K562 (cell line): ENCODE measurements around the gene EPS8. TPM values are rescaled to one million over a fixed set of nuclear protein-coding genes. Genes with fewer than 3 reads are reported as not detected.

Source experiments
- ATAC-seq: fragments of 200-7000 bp; cut with Tn5 transposase; 3 replicates; pipeline ENCODE4 v1.9.1; 2020; ENCODE audit warnings: moderate library complexity
- BruUV-seq: library from RNA; stranded (reverse); fragments of 400-500 nt; replicated peaks from 2 replicates; lab custom pipeline; 2021; lab: Mats Ljungman, UMichigan
- CTCF ChIA-PET: fragments of 300-600 bp; formaldehyde crosslinking; extraction: SDS; loops from one replicate; lab custom pipeline; 2021; ENCODE audit warnings: low intra/inter-chr PET ratio; lab: Yijun Ruan, JAX
- POLR2A ChIA-PET: fragments of 300-600, 350-650 bp; sonication (Branson Sonifier 250); formaldehyde crosslinking; extraction: SDS; loops from one replicate; lab custom pipeline; 2021; ENCODE audit warnings: antibody characterized with exemption, inconsistent platforms; lab: Yijun Ruan, JAX
- DNase-seq, 4 experiments: peaks; one replicate each; pipeline versions ENCODE4 v3.0.0 to v3.0.0-alpha.2; 2011 to 2018; ENCODE audit warnings: low spot score in 3 of 4, mixed read lengths in 3 of 4; ENCODE audit errors: extremely low read depth in 1 of 4
- FAIRE-seq: peaks from 2 replicates; lab custom pipeline; 2011; peaks lifted over from hg19 to GRCh38; lab: Jason Lieb, UNC
- H2AFZ ChIP-seq: 2 replicates; pipeline ENCODE4 v1.6.0; 2011; ENCODE audit warnings: low read depth, low read length, control low read depth, inconsistent platforms
- H3K27ac ChIP-seq: fragments of 200-600 bp; 3 replicates; pipeline ENCODE4 v1.8.0; 2011; ENCODE audit warnings: low read depth, mild to moderate bottlenecking, control low read depth, inconsistent platforms, low read length, moderate library complexity, mixed read lengths; ENCODE audit errors: extremely low read depth
- H3K27me3 ChIP-seq, 2 experiments: fragments of 300-600 bp in 1 of 2; 2 replicates in 1 of 2; 3 replicates in 1 of 2; pipeline versions ENCODE4 v1.6.0 to v1.8.0; 2011; ENCODE audit warnings: inconsistent platforms in 2 of 2, low read length in 2 of 2, mild to moderate bottlenecking in 1 of 2, mixed read lengths in 1 of 2, moderate library complexity in 1 of 2; ENCODE audit not compliant: control insufficient read depth in 2 of 2, insufficient read depth in 2 of 2
- H3K36me3 ChIP-seq: fragments of 300-600 bp; 3 replicates; pipeline ENCODE4 v1.8.0; 2011; ENCODE audit warnings: mild to moderate bottlenecking, low read length, inconsistent platforms; ENCODE audit not compliant: control insufficient read depth, insufficient read depth
- H3K4me1 ChIP-seq, 2 experiments: fragments of 200-600 bp in 1 of 2; replicated peaks in 1 of 2; 2 replicates in 1 of 2; 3 replicates in 1 of 2; pipeline versions ENCODE4 v1.5.1 to v1.8.0; 2011; ENCODE audit warnings: inconsistent platforms in 2 of 2, low read length in 2 of 2, mild to moderate bottlenecking in 1 of 2, mixed read lengths in 1 of 2, moderate library complexity in 1 of 2; ENCODE audit not compliant: control insufficient read depth in 2 of 2, insufficient read depth in 2 of 2
- H3K4me2 ChIP-seq: 2 replicates; pipeline ENCODE4 v1.6.1; 2011; ENCODE audit warnings: low read length, control low read depth, inconsistent platforms, mixed read lengths; ENCODE audit not compliant: insufficient read depth
- H3K4me3 ChIP-seq: fragments of 200-600 bp; sonication (generic), shearing (Covaris generic); 2 replicates; pipeline ENCODE4 v1.5.1; 2016; ENCODE audit warnings: control low read depth, inconsistent platforms
- H3K79me2 ChIP-seq: fragments of 200-600 bp; 3 replicates; pipeline ENCODE4 v1.8.0; 2011; ENCODE audit warnings: low read length, inconsistent platforms; ENCODE audit not compliant: control insufficient read depth, insufficient read depth
- H3K9ac ChIP-seq, 2 experiments: 2 replicates each; pipeline versions ENCODE4 v1.6.0 to v1.6.1; 2011; ENCODE audit warnings: low read depth in 2 of 2, low read length in 2 of 2, control low read depth in 1 of 2, inconsistent platforms in 1 of 2, mild to moderate bottlenecking in 1 of 2, mixed read lengths in 1 of 2; ENCODE audit not compliant: insufficient read depth in 1 of 2
- H3K9me1 ChIP-seq: one replicate; pipeline ENCODE4 v1.6.0; 2011; ENCODE audit warnings: inconsistent platforms, mild to moderate bottlenecking, low read length, moderate library complexity; ENCODE audit not compliant: control insufficient read depth, insufficient read depth
- H3K9me3 ChIP-seq: replicated peaks from 2 replicates; pipeline ENCODE4 v1.5.1; 2011; ENCODE audit warnings: low read depth, low read length, inconsistent platforms; ENCODE audit not compliant: control insufficient read depth, insufficient read depth
- H4K20me1 ChIP-seq: replicated peaks from 2 replicates; pipeline ENCODE4 v1.6.1; 2011; ENCODE audit warnings: low read length, inconsistent platforms, mixed read lengths; ENCODE audit not compliant: control insufficient read depth, insufficient read depth
- ERF ChIP-seq: fragments of 450-650 bp; formaldehyde crosslinking; IDR thresholded peaks from 2 replicates; pipeline ENCODE4 v1.4.0; 2020; ENCODE audit warnings: mild to moderate bottlenecking, mixed read lengths
- FOXJ2 ChIP-seq: fragments of 200-800 bp; sonication (Bioruptor generic); IDR thresholded peaks from 2 replicates; pipeline ENCODE4 v1.6.1; 2016; ENCODE audit warnings: missing genetic modification characterization, missing compliant biosample characterization
- PCBP1 ChIP-seq: fragments of 200-400 bp; formaldehyde crosslinking; IDR thresholded peaks from 2 replicates; pipeline ENCODE4 v1.6.1; 2018; ENCODE audit warnings: mild to moderate bottlenecking, low read depth, low read length; ENCODE audit not compliant: poor library complexity, severe bottlenecking
- POLR2B ChIP-seq: fragments of 450-650 bp; IDR thresholded peaks from 2 replicates; pipeline ENCODE4 v1.6.1; 2018; ENCODE audit warnings: low read depth; ENCODE audit not compliant: partially characterized antibody
- RBM25 ChIP-seq: fragments of 200-400 bp; formaldehyde crosslinking; IDR thresholded peaks from 2 replicates; pipeline ENCODE4 v1.6.1; 2018; ENCODE audit warnings: low read length, low read depth, moderate library complexity; ENCODE audit not compliant: severe bottlenecking
- SMAD3 ChIP-seq: fragments of 450-650 bp; formaldehyde crosslinking; conservative IDR thresholded peaks from 2 replicates; pipeline ENCODE4 v1.4.0; 2020; ENCODE audit warnings: mild to moderate bottlenecking
- SNIP1 ChIP-seq: fragments of 450-650 bp; IDR thresholded peaks from 2 replicates; pipeline ENCODE4 v1.7.1; 2017; ENCODE audit warnings: low read depth, mild to moderate bottlenecking
- TRIM28 ChIP-seq: fragments of 450-650 bp; IDR thresholded peaks from 2 replicates; pipeline ENCODE4 v1.6.1; 2017
- ZKSCAN8 ChIP-seq: fragments of 200-800 bp; sonication (Bioruptor generic); IDR thresholded peaks from 2 replicates; pipeline ENCODE4 v1.6.1; 2016; ENCODE audit warnings: missing genetic modification characterization, missing compliant biosample characterization
- WGBS: fragments of 100-300 bp; shearing (Covaris generic); methylation state at CpG from one replicate; pipeline ENCODE4 v1.1.6; 2016; ENCODE audit warnings: low coverage, mixed read lengths; ENCODE audit not compliant: insufficient coverage; ENCODE audit errors: missing lambda C conversion rate; 5-methylcytosine and 5-hydroxymethylcytosine counted together
- in situ Hi-C: fragments of 300-500 bp; cut with MboI; formaldehyde crosslinking; loops from 4 replicates; pipeline ENCODE4 v1.15.0; 2018; ENCODE audit warnings: inconsistent platforms, mixed read lengths
- intact Hi-C: fragments of 100-400 bp; cut with micrococcal nuclease; formaldehyde crosslinking; loops from 2 replicates; pipeline ENCODE4 v1.14.2; 2022
- polyA plus RNA-seq, 8 experiments: library from polyadenylated mRNA; depleted of rRNA in 4 of 8; stranded (reverse) in 5 of 8; unstranded in 3 of 8; fragments of >200 nt; fragmentation: Nextera tagmentation in 2 of 8; fragmentation: Illumina TruSeq in 1 of 8; extraction: Ambion mirVana in 2 of 8; extraction: Trizol in 1 of 8; gene quantifications; 2 replicates each; pipeline versions ENCODE4 v1.2.1 to v1.2.3, GENCODE V29; 2011 to 2014; ENCODE audit warnings: inconsistent platforms in 1 of 8, missing spikeins in 1 of 8
- total RNA-seq, 7 experiments: library from RNA; depleted of rRNA in 6 of 7; stranded (reverse); fragments of >200 nt in 6 of 7; fragmentation: Illumina TruSeq in 2 of 7; extraction: Trizol in 2 of 7; gene quantifications; 2 replicates each; pipeline versions ENCODE4 v1.2.1 to v1.2.3, GENCODE V29; 2011 to 2021; ENCODE audit warnings: low replicate concordance in 1 of 7
- TF ChIP-seq, protein P1 (sequence below): fragments of 450-650 bp; formaldehyde crosslinking; IDR thresholded peaks from 2 replicates; pipeline ENCODE4 v1.4.0; 2020; ENCODE audit warnings: mild to moderate bottlenecking
- TF ChIP-seq, protein P2 (sequence below): sonication (generic); formaldehyde crosslinking; IDR thresholded peaks from 2 replicates; pipeline ENCODE4 v1.8.0; 2022; ENCODE audit warnings: mild to moderate bottlenecking, missing genetic modification reagents
- TF ChIP-seq, protein P3 (sequence below): IDR thresholded peaks from 3 replicates; pipeline ENCODE4 v1.6.1; 2011; ENCODE audit warnings: borderline replicate concordance, mild to moderate bottlenecking, moderate library complexity; ENCODE audit not compliant: insufficient read length; ENCODE audit errors: extremely low read depth

EPS8 gene
- total and polyA plus RNA-seq, 9 of the 15 experiments (the other 6 are each of a cell fraction or from before 2014, with no cell fraction given): 0.10 to 1.9 (median 0.33) TPM

DNA sequence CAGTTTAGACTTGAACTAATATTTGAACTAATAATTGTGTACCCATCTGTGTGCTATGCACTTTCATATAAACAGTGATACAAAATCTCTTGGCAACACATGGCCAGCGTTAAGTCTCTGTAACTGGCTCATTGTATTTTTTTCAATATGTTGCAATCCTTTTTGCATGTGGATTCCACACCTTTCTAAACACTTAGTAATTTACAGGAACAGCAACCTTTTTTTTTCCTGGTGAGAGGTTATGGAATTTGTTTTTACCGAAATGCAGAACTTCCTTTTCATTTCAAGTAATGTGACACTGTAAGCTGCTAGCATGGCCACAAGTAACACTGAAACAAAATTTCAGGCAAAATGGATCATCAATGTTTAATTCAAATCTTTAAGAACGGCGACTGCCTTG, 45.4 kb upstream of the EPS8 start:
- Histone ChIP-seq H3K4me1 (no peaks in the 10 kb centered on the region), H2AFZ (no peak overlapping the region), H3K4me3 (no peak overlapping the region), H4K20me1 (no peaks in the 10 kb centered on the region), H3K36me3 (no peaks in the 10 kb centered on the region), H3K9ac (no peak overlapping the region), H3K27ac (no peak overlapping the region), H3K4me2 (no peak overlapping the region), H3K27me3 (no peaks in the 10 kb centered on the region), H3K9me3 (no peaks in the 10 kb centered on the region), H3K79me2 (no peaks in the 10 kb centered on the region), H3K9me1 (no peaks in the 10 kb centered on the region)
- DNase-seq (no peak), FAIRE-seq (no peak), ATAC-seq (no peak)
- ChIA-PET CTCF (no interaction called here), POLR2A (no interaction called here)
- no TSS peak for BruUV-seq
- in situ Hi-C loops: no loop called here
- intact Hi-C loops: no loop called here
- TF ChIP-seq, protein P1, sequence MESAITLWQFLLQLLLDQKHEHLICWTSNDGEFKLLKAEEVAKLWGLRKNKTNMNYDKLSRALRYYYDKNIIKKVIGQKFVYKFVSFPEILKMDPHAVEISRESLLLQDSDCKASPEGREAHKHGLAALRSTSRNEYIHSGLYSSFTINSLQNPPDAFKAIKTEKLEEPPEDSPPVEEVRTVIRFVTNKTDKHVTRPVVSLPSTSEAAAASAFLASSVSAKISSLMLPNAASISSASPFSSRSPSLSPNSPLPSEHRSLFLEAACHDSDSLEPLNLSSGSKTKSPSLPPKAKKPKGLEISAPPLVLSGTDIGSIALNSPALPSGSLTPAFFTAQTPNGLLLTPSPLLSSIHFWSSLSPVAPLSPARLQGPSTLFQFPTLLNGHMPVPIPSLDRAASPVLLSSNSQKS (CRISPR knock-in tag): no peak
- TF ChIP-seq TRIM28 (no peak), RBM25 (no peak), ERF (CRISPR knock-in tag) (no peak), PCBP1 (no peak), FOXJ2 (tag) (no peak), SMAD3 (CRISPR knock-in tag) (no peak), SNIP1 (no peak), POLR2B (no peak), ZKSCAN8 (CRISPR knock-in tag) (no peak)
- TF ChIP-seq, protein P2, sequence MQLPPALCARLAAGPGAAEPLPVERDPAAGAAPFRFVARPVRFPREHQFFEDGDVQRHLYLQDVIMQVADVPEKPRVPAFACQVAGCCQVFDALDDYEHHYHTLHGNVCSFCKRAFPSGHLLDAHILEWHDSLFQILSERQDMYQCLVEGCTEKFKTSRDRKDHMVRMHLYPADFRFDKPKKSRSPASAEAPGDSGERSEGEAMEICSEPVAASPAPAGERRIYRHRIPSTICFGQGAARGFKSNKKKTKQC (CRISPR knock-in tag): no peak
- TF ChIP-seq, protein P3, sequence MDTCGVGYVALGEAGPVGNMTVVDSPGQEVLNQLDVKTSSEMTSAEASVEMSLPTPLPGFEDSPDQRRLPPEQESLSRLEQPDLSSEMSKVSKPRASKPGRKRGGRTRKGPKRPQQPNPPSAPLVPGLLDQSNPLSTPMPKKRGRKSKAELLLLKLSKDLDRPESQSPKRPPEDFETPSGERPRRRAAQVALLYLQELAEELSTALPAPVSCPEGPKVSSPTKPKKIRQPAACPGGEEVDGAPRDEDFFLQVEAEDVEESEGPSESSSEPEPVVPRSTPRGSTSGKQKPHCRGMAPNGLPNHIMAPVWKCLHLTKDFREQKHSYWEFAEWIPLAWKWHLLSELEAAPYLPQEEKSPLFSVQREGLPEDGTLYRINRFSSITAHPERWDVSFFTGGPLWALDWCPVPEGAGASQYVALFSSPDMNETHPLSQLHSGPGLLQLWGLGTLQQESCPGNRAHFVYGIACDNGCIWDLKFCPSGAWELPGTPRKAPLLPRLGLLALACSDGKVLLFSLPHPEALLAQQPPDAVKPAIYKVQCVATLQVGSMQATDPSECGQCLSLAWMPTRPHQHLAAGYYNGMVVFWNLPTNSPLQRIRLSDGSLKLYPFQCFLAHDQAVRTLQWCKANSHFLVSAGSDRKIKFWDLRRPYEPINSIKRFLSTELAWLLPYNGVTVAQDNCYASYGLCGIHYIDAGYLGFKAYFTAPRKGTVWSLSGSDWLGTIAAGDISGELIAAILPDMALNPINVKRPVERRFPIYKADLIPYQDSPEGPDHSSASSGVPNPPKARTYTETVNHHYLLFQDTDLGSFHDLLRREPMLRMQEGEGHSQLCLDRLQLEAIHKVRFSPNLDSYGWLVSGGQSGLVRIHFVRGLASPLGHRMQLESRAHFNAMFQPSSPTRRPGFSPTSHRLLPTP: no peak
- 0% methylated on average over 4 of the region's 4 CpGs for WGBS
